ENCODE data around the gene C4orf17.

DNA sequence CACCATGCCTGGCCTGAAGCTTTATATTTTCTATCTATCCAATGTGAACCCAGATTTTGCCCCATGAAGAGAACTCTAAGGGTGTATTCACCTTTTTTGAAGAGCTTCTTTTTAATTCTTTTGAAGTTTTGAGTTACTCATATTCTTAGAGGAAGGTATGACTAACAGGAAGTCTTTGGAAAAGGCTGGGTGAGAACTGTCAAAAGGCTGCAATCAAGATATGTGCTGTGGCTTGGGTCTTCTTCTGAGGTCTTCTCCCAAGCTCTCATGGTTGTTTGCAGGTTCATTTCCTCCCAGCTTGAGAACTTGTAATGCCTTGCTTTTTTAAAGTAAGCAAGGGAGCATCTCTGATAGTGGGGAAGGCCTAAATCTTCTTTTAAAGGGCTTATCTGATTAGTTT is 3.1 kb upstream of the C4orf17 start:
- TF ChIP-seq EZH2 (IDR thresholded peaks at IDR 0.05; ENCODE audit: insufficient read depth, poor library complexity, severe bottlenecking), result no peak
- TF ChIP-seq EZH2phosphoT487 (IDR thresholded peaks at IDR 0.05; ENCODE audit: insufficient read depth, low read depth), result no peak
